ENCODE results near the gene FAM184A. TPM values are rescaled to one million over a fixed set of nuclear protein-coding genes. Genes with fewer than 3 reads are reported as not detected.

Gene FAM184A
- total and polyA plus RNA-seq, 2 experiments from 2014 or later, result 4.8 to 13.7 TPM

DNA sequence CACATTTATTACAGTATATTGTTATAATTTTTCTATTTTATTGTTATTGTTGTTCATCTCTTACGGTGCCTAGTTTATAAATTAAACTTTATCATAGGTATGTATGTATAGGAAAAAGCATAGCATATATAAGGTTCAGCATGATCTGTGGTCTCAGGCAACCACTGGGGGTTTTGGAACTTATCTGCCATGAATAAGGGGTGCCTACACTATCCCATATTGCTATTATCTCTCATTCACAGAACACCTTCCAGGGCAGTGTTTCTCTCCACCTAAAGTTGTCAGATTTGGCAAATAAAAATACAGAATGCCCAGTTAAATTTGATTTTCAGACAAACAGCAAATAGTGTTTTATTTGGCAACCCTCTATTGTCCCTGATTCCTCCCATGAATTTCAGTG, 35.5 kb upstream of the FAM184A start:
- Histone ChIP-seq H3K9me3 (ENCODE audit: low read depth) (no peaks in the 10 kb centered on the region), H3K36me3 (no peaks in the 10 kb centered on the region), H3K4me3 (no peak overlapping the region), H3K27me3 (no peaks in the 10 kb centered on the region), H3K4me1 (ENCODE audit: low read depth) (no peaks in the 10 kb centered on the region), H3K27ac (no peak overlapping the region)
- no peak for DNase-seq (ENCODE audit: low read depth in 1 of 2, low spot score in 1 of 2)
- TF ChIP-seq, protein P1, sequence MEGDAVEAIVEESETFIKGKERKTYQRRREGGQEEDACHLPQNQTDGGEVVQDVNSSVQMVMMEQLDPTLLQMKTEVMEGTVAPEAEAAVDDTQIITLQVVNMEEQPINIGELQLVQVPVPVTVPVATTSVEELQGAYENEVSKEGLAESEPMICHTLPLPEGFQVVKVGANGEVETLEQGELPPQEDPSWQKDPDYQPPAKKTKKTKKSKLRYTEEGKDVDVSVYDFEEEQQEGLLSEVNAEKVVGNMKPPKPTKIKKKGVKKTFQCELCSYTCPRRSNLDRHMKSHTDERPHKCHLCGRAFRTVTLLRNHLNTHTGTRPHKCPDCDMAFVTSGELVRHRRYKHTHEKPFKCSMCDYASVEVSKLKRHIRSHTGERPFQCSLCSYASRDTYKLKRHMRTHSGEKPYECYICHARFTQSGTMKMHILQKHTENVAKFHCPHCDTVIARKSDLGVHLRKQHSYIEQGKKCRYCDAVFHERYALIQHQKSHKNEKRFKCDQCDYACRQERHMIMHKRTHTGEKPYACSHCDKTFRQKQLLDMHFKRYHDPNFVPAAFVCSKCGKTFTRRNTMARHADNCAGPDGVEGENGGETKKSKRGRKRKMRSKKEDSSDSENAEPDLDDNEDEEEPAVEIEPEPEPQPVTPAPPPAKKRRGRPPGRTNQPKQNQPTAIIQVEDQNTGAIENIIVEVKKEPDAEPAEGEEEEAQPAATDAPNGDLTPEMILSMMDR (IDR thresholded peaks at IDR 0.05; ENCODE audit: low read depth, low read length), result no peak

DNA sequence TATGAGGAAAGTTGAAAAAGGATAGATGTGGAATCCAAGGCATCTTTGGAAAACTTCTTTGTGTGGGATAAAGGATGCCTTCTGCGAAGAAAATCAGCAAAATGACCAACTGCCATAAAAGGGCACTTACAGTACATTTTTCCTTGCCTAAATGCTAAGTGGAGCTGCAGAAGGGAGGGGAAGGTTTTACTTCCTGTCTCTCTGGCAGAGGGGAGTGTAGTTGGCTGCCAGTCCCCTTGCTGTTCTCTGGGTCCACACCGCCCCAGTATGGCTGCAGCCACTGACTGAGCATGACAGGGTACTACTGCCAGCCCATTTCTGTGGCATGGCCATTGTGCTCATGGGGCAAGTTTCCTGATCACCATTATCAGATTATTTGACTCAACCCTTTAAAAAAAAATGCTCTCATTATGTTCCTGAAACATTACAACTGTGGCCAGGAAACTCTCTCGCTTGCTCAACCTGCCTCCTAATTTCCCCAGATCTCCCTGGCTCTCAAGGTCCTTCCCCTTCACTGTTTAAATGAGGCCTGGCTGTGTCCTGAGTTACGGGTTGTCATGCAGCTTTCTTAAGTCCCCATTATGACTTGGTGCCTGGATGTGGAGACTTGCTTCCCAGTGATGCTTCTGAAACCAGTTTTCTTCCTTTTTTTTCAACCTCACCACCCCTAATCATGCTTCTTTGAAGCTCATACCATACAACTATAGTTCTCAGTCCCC, 34.5 kb upstream of the FAM184A start:
- H3K4me3 ChIP-seq, result no peak overlapping the region
- no peak overlapping the region for H3K27ac ChIP-seq
- TF ChIP-seq, protein P1 (IDR thresholded peaks at IDR 0.05; ENCODE audit: low read depth, low read length), result no peak
- no peaks in the 10 kb centered on the region for H3K9me3 ChIP-seq (ENCODE audit: low read depth)
- no peaks in the 10 kb centered on the region for H3K27me3 ChIP-seq
- H3K4me1 ChIP-seq (ENCODE audit: low read depth), result no peaks in the 10 kb centered on the region
- peak in 1 of 2 donors; percentile 48 for DNase-seq (ENCODE audit: low read depth in 1 of 2, low spot score in 1 of 2)
- H3K36me3 ChIP-seq, result no peaks in the 10 kb centered on the region

DNA sequence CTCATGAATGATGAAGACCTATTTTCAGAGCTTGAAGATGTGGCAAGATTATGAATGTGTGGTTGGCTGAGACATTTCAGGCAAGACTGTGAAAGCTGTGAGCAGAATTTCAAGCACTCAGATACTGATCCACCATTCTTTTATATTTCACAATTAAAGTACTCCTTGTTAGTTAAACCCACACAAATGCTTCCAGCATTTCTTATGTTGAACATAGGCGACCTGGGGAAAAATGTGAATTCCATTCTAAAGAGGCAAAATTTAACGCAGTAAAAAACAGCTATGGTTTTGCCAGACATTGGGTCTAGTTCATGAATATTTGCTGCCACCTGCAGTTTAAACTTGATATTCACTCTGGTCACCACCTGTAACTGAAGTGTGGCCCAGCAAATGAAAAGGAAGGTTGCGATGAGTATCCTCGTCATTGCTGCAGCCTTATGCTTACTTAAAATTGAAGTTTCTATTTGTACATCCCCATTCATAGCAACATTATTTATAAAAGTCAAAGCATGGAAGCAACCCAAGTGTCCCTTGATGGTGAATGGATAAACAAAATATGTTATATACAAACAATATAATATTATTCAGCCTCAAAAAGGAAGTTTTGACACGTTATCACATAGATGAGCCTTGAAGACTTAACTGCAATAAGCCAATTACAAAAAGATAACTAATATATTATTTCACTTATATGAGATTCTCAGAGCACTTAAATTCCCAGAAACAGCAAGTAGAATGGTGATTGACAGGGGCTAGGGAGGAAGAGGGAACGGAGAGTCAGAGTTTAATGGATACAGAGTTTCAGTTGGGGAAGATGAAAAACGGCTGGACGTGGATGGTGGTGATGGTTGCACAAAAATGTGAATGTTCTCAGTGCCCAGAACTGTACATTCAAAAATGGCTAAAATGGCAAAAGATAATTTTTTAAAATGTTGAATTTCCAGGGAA, 32.4 kb upstream of the FAM184A start:
- H3K4me3 ChIP-seq, result no peak overlapping the region
- no peaks in the 10 kb centered on the region for H3K9me3 ChIP-seq (ENCODE audit: low read depth)
- no peaks in the 10 kb centered on the region for H3K4me1 ChIP-seq (ENCODE audit: low read depth)
- H3K36me3 ChIP-seq, result no peaks in the 10 kb centered on the region
- TF ChIP-seq, protein P1 (IDR thresholded peaks at IDR 0.05; ENCODE audit: low read depth, low read length), result peak; percentile 52
- DNase-seq (ENCODE audit: low read depth in 1 of 2, low spot score in 1 of 2), result peak; percentile 62 to 74
- no peak overlapping the region for H3K27ac ChIP-seq
- no peaks in the 10 kb centered on the region for H3K27me3 ChIP-seq

DNA sequence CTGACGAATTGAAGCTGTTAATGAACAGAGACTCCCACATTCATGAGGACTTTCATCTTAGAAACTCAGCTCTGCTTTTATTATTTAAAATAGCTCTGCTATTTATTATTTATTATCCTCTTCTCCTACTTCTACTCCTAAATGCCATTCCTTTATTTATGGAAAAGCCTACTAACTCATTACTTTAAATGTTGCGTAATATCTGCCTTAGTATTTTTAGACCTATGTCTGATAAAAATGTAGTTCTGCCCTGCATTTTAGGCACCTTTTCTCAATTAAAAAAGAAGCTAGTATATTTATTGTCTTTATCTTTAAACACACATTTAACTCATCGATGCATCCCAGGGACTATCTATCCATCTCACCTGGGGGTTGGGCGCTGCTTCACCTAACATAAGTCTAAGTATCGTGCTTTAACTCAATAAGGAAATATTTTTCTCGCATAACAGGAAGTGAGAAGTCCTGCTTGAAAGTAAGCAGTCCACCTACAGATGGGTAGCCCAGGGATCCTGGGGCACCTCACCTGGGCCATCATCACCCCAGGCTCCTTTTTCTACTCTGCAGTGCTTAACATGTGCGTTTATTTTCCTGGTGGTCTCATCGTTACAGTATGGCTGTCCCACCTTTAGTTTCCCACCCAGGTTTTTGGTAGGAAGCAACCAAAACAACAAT, 31.3 kb upstream of the FAM184A start:
- Histone ChIP-seq H3K9me3 (ENCODE audit: low read depth) (no peaks in the 10 kb centered on the region), H3K27ac (no peak overlapping the region), H3K4me3 (no peak overlapping the region), H3K4me1 (ENCODE audit: low read depth) (no peaks in the 10 kb centered on the region), H3K36me3 (no peaks in the 10 kb centered on the region), H3K27me3 (no peaks in the 10 kb centered on the region)
- no peak for DNase-seq (ENCODE audit: low read depth in 1 of 2, low spot score in 1 of 2)
- TF ChIP-seq, protein P1 (IDR thresholded peaks at IDR 0.05; ENCODE audit: low read depth, low read length), result no peak

DNA sequence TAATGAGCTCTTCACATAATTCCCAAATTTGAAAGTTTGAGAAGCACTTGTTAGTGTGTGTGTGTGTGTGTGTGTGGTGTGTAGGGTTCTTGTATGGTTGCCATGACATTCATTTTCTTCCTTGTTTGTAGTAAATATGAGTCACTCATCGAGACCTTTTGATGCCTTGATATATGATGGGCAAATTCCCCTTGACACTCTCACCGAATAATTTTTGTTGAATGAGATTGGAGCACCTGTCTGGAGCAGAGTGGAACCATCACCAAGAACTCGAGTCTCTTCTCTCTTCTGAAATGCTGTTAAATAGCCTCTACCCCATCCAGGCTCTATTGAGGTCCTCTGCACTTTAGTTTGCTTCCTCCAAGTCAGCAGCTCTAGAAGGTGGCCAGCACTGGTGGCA, 29.6 kb upstream of the FAM184A start:
- Histone ChIP-seq H3K9me3 (ENCODE audit: low read depth) (no peaks in the 10 kb centered on the region), H3K4me1 (ENCODE audit: low read depth) (no peaks in the 10 kb centered on the region), H3K4me3 (no peak overlapping the region), H3K27ac (no peak overlapping the region), H3K36me3 (no peaks in the 10 kb centered on the region), H3K27me3 (no peaks in the 10 kb centered on the region)
- TF ChIP-seq, protein P1 (IDR thresholded peaks at IDR 0.05; ENCODE audit: low read depth, low read length), result no peak
- no peak for DNase-seq (ENCODE audit: low read depth in 1 of 2, low spot score in 1 of 2)
